Activated T-helper 1 cell treated with anti-CD3 and anti-CD28 coated beads, Interleukin-2, amount 50 U/mL, for 16 hours (primary cell): Measurements from ENCODE around the gene TMUB2.
"Not testable (repeated sequence)": the region's sequence is repeated elsewhere in the genome, so short reads cannot be mapped to it uniquely, and the experiment has no call there.

Source experiments
- DNase-seq, 2 donors: peaks; one replicate each; pipeline ENCODE4 v3.0.0-alpha.2; 2020; ENCODE audit warnings: low read depth in 1 of 2, low spot score in 1 of 2

Gene TMUB2

DNA sequence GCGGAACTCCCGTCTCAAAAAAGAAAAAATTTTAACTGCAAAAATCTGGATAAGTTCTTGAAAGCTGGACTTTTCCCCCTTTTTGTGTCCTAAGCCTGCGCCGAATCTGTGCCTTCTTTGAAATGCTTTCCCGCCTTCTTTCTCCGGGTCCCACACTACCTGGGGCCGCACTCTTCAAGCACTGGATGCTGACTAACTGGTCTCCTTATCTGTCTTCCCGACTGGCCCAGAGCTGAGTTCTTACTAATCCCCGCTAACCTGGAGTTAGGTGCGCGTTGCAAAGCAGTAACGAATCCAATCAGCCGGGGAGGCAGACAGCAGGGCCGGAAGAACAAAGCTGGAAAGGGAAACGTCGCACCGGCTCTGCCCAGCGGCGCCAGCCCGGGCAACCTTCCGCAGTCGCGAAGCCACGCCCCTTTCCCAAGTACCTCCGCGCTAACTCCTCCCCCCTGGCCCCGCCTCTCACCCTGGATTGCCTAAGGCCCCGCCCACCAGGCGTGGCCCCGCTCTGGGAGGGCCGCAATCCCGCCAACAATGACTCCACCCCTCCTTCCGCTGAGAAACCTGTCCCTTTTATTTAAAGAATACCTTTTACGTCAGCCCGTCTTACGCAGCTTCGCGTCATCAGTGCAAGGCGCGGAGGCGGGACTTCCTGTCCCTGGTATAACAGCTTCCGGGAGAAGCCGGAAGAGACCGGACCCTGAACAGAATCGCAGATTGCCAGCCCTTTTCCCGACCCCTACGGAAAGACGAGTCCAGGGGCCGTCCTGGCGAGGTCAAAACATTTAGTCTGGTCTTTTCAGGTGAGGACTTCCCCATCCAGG lies at the start of gene TMUB2:
TMUB2 (plus strand) TSS at position 666 of the 824 bp plus-strand sequence. CDS start 737 bp downstream, outside the sequence.
- DNase-seq: peak; percentile 99

DNA sequence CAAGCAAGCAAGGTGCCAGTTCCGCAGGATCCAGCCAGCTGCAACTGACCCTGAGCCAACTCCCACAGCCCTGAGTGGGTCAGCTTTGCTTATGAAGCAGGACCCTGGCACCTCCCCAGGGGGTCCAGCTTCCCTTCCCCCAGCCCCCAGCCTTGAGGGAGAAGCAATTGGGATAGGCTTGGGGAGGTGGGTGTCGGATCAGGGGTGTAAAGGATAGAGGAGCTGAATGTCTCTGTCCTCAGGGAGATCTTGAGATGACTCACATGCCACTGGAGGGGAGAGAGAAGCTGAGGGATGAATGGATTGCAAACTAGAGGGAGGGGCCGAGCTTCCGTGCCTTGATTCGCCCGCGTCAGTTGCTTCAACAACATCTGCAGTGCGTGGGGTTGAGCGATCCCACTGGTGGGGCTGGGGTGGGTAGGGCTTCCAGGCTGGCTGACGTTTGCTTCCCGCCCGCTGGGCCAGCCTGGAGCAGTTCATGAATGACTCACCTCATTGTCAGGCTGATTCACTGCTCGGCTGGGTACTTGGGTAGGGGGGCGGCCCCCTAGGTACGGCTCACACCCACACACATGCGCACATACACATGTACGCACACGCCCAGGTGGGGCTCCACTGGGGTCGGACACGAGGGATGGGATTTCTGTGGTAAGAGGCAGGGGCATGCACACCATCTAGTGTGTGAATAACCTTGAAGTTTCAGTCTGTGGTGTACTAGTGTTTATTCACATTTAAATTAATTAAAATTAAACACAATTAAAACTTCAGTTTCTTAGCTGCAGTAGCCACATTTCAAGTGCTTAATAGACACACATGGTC lies 48.7 kb upstream of the TMUB2 start:
- peak in 1 of 2 donors; percentile 50 for DNase-seq

DNA sequence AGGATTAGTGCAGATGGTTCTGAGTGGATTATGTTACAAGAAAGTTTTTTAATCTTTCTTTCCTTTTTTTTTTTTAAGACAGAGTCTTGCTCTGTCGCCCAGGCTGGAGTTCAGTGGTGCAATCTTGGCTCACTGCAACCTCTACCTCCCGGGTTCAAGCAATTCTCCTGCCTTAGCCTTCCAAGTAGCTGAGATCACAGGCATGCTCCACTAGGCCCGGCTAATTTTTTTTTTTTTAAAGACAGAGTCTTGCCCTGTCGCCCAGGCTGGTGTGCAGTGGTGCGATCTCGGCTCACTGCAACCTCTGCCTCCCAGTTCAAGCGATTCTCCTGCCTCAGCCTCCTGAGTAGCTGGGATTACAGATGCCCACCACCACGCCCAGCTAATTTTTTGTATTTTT lies 42.9 kb upstream of the TMUB2 start:
- DNase-seq: not testable (repeated sequence)

DNA sequence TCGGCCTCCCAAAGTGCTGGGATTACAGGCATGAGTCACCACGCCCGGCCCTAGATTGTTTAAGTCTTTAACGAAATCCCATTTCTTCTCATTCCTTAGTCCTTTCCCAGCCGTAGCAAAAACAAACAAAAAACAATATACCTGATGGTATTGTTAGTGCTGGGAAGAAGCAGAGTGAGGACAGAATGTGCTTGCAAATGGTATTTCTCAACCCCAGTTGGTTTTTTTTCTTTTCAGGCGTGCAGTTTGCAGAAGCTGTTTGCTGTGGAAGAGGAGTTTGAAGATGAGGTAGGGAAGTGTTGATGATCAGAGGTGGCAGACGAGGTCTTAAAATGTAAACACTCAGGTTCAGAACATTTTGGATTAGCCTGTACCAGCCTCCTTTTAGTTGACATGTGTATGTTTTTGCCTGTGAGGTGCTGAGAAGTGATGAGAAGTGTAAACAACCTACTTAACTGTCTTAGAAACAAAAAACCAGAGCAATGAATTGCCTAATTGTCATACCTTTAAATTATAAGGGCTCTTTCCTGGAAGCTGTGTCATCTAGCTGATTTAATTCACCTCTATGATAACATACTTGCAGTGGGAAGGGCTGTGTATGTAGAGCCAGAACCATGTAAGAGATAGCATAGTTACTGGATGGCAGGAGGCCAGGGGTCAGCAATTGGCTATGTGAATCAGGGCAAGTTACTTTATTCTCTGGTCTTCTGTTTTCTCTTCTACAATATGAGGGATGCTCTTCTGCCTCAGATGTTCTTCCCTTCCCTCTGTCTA lies 41.6 kb upstream of the TMUB2 start:
- DNase-seq: no peak

DNA sequence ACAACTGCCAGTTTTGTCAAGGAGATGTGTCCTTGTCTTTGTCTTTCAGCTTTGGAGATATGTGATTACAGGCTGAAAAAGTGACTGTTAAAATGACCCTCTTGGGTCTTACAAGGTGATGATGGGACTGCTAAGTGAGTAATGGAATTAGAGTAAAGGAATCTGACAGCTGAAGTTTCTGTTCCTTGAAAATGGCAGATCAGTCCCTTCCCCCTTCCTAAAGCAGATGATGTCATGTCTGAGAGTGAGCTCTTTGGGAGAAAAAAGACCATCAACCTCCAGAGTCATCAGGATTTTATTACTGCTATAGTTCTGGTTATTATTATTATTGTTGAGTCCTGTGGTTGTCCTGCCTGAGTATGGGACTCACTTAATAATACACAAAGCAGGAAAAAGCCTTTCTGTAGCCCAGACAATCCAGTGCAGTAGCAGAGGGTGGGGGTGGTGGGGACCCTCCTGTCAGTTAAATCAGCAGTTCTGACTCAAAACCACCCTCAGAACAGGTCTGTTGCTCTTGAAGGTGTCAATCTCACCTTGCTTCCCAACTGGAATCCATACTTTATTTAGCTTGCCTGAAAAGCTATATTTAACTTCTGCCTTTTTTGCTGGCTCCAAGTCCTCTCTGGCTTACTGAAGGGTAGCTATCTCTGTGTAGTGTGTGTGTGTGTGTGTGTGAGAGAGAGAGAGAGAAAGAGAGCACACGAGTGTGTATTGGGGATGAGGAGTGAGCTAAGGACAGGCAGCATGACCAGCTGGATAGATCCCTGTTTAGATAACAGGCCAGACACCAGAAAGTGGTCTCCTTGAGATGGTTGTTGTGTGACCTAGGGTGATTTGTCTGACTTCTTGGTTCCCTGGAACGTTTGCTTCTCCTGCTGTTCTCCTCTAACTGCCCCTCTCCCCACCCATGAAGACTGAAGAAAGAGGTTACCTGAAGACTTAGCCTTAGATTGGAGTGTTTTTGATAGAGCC lies 40.1 kb upstream of the TMUB2 start:
- no peak for DNase-seq

DNA sequence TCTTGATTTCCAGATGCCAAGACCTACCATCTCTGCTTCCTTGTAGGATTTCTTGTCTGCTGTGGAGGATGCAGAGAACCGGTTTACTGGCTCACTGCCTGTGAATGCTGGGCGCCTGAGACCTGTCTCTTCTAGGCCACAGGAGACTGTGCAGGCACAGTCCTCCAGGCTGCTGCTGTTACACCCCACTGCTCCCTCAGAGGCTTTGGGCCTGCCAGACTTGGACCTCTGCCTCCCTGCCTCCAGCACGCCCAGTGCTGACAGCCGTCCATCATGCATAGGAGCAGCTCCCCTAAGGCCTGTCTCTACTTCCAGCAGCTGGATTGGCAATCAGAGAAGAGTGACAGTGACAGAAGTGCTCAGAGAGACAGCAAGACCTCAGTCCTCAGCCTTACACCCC lies 39.0 kb upstream of the TMUB2 start:
- DNase-seq: no peak

DNA sequence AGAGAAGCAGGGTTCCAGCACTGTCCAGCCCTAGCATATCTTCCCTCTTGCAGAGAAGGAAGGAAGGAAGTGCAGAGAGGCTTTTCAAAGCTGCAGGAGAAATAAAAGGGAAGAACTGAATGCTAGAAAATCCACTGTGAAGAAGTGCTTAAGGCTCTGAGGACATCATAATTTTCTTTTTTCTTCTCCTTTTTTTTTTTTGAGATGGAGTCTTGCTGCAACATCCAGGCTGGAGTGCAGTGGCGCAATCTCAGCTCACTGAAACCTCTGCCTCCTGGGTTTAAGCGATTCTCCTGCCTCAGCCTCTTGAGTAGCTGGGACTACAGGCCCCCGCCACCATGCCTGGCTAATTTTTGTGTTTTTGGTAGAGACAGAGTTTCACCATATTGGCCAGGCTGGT lies 37.7 kb upstream of the TMUB2 start:
- not testable (repeated sequence) for DNase-seq

DNA sequence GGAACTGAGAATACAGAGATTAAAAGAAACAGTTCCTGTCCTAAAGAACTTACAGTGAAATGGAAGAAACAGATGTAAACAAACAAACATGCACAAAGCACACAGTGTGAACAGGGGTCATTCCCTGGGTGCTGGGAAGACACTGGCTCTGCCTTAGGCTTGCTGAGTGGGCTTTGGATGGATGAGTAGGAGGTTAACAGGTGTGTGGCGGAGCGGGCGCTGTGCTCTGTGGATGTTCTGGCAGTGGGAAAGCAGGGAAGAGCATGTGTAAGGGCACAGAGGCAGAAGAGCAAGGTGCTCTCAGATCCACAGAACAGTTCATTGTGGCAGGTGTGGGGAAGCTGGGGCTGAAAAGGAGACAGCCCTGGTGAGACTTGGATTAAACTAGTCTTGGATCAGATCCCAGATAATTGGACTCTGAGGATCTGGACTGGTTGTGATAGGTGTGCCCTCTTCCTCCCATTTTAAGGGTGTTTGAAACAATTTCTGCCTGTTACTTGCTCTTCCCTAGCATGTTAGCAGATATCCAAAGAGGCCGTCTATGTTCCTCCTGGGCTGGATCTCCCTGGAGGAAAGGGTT lies 36.9 kb upstream of the TMUB2 start:
- DNase-seq: no peak

DNA sequence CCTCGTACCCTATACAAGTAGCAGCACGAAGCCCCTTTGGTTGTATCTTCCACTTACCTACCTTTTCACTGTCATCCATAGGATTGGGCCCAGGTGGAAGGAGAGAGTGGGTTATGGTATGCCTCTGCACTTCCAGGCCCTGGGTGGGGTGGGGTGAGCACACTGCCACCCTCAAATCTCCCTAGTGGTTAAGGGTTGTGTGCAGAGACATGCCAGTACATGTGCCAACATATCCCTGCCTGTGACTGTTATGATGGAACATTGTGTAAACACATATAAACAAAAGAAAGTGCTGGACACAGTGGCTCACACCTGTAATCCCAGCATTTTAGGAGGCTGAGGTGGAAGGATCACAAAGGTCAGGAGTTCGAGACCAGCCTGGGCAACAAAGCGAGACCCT lies 33.9 kb upstream of the TMUB2 start:
- no peak for DNase-seq

DNA sequence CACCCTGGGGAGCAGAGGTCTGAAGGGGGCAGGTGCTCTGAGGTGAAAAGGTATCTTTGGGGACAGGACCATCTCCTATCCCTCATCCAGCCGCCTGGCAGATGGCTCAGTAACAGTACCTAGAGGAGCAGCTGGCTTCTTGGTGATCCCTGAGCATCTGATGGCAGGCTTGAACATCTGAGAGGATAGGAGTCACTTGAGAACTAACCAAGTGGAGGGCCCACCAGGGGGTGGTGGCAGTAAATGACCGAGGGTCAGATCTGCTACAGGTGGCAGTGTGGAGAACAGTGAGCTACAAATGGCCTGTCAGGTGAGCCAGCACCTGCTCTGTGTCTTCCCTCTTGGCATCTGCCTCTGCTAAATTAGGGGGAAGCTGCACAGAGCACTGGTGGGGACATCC lies 31.3 kb upstream of the TMUB2 start:
- no peak for DNase-seq

DNA sequence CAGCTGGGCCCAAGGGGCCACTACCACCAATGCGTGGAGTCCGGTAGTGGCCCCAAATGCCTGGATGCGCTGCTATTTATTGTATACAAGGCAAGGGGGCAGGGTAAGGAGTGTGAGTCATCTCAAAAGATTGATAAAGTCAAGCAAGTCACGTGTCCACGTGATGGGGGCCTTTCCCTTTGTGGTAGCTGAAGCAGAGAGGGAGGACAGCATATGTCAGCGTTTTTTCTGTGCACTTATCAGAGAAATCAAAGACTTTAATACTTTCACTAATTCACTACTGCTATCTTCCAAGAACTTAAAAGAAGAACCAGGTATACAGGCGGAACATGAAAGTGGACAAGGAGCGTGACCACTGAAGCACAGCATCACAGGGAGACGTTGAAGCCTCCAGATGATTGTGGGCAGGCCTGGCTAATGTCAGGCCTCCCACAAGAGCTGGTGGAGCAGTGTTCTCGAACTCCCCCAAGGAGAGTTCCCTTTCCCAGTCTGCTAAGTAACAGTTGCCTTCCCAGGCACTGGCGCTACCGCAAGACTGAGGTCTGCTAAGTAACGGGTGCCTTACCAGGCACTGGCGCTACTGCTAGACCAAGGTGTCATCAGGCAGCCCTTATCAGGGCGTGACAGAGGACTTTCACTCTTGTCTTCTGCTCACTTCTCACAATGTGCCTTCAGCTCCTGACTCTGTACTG lies 27.1 kb upstream of the TMUB2 start:
- DNase-seq: no peak

DNA sequence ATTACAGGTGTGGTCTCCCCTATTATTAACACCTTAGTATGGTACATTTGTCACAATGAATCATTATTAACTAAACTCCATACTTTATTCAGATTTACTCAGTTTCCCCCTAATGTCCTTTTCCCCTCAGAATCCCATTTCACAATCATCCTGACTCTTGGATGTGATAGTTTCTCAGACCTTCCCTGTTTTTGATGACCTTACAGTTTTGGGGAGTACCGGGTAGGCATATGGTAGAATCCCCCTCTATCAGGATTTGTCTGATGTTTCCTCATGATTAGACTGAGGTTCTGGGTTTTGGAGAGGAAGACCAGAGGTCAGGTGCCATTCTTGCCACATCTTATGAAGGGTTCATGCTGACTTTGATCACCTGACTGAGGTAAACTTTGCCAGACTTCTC lies 22.3 kb upstream of the TMUB2 start:
- no peak for DNase-seq

DNA sequence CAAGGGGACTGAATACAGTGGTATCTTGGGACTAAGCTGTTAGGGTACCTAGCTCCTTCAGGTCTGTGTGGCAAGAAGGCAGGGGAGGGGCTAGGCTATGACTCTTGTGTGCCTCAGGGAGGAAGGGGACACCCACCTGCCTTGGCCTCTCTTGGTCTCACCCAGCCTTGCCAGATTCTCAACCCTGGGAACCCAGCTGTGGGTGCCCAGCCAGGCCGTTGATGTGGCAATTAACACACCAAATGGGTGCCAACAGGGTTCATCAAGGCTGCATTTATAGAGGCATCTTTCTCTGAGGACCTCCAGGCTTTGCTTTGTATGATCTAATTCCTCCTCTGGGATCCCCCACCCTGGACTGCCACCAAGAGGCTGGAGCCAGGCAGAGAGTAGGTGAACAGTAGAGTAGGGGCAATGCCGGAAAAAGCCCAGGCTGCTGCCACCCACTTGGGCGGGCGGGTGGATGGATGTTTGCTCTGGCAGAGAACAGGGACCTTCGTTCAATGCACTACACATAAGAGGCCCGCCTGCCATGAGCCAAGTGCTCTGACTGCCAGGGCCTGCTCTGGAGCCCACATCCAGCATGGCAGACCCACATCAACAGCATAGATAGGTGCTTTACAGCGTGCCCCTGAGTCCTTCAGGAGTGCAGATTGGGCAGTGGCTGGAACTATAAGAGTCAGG lies 19.5 kb upstream of the TMUB2 start:
- no peak for DNase-seq

DNA sequence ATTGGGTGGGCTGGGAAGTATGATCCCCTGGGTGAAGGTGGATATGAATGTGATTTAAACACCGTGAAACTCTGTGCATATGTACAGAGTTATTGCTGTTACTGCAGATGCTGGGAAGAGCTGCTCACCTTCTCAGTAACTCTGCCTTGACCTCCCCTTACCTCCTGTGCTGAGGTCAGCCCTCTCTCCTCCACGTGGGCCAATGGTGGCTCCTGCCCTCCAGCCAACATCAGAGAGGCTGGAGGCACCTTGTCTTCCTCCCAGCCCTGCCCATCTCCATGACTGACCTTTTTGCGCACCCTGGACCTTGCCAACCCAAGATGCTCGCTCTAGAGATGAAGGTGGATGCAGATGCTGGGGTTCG lies 16.7 kb upstream of the TMUB2 start:
- no peak for DNase-seq

DNA sequence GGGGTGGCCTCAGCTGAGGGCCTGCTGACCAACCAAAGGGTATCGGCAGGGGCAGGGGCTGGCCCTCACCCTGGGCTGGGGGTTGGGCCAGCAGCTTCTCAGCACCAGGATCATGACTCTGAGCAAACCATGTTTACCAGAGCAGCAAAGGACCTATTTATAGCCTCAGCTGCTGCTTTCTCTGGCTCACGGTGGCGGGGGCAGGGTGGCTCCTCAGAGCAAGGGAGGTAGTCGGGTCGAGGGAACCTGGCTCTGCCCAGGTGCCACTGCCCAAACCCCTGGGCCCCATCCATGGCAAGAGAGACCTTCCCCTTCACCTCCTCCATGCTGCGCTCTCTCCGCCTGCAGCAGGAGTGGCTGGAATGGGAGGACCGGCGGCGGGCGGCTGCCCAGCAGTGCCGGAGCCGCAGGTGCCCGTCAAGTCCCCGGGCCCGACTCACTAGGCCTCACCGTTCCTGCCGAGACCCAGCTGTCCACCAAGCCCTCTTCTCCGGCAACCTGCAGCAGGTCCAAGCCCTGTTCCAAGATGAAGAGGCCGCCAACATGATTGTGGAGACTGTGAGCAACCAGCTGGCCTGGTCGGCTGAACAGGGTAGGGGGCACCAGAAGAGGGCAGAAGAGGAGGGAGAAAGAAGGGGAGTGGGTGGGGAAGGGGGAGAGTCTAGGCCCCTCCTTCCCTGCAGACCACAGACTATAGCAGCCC lies 16.1 kb upstream of the TMUB2 start, which contains the start of gene ASB16:
ASB16 (plus strand) TSS at position 206 of the 703 bp plus-strand sequence; CDS start at position 292, 86 bp downstream.
- DNase-seq: no peak

DNA sequence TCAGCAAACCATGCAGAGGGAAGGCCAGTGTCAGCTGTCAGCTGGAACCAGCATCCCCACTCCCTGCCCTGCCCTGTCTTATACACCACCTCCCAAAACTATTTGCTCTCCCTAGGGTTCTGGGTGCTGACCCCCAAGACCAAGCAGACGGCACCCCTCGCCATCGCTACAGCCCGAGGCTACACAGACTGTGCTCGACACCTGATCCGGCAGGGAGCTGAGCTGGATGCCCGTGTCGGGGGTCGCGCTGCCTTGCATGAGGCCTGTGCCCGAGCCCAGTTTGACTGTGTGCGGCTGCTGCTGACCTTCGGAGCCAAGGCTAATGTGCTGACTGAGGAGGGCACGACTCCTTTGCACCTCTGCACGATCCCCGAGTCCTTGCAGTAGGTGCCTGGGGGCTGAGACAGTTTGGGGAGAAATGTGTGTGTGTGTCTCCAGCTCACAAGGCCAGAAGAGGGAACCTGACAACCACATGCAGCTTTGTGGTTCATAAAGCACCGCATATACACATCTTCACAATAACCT lies 14.8 kb upstream of the TMUB2 start:
- no peak for DNase-seq

DNA sequence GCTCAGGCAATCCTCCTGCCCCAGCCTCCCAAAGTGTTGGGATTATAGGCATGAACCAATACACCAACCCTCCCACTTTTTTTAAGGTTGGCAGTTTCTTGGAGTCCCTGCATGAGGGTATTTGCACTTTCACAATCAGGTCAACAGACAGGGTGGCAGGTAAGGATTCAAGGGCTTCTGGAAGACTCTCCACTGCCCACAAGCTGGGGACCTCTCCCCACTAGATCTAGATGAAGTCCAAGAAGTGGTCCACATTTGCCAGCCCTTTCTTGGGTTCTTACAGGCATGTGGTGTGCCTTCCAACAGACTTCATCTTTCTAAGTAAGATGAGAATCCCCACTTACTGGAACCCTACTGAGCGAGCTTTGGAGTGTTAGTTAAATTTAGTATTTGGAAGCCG lies 12.3 kb upstream of the TMUB2 start:
- DNase-seq: no peak

DNA sequence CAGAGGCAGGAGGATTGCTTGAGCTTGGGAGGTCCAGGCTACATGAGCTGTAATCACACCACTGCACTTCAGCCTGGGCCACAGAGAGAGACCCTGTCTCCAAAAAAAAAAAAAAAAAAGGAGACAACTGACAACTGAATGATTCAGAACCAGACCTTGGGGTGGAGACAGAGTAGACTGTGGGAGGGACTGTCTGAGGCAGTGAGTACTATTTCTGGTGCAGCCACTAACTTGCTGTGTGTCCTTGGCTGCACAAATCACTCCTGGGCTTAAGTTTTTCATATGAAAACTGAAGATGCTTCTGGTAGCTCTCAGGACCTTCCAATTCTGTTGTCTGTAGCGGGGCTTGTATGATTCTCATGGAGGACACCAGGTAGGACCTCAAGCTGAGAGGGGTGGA lies 10.5 kb upstream of the TMUB2 start:
- no peak for DNase-seq
